Measurements from ENCODE around the gene NOTCH4.

Gene NOTCH4

DNA sequence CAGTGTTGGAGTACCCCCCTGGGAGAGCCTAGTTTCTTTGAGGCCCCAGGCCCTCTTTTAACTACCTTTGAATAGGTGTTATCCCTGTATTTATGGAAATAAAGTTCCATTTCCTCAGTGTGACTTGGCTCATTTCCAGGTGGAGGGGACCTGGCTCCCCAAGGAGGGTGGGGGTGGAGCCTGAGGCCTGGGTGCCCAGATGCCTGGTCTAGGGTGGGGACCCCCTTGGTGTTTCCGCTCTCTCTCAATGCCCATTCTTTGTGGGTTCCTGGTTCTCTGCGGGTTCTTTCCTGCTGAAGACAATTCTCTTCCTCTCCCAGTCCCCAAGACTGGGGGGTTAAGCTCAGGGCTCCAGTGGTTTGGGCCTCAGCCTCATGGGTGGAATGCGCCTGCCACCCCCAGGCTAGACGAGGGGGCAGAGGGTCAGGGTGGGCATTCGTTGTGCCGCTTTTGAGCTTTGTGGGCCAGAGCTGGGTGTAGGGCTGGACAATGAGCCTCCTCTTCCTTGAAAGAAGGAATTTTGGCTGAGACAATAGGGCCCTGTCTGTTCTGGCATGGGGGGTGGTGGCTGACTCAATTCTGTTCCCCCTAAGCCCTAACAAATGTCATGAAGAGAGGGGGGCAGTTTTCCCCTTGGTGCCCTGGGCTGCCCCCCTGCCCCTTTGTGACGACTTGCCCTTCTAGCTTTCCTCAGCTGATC, 60.2 kb downstream of the NOTCH4 start:
- no peak for DNase-seq

DNA sequence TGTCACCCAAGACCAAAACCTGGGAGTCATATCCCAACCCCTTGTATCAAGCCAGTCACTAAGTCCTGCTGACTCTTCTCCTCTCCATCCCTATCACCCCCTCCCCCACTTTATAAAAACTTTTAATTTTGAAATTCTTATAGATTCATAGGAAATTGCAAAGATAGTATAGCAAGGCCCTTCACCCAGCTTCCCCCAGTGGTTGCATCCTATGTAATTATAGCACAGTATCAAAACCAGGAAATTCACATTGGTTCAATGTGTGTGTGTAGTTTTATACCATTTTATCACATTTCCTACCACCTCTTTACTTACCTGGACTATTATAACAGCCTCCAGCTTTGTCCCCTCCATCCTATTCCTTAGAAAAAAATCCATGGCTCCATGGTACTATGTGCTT, 65.8 kb downstream of the NOTCH4 start:
- DNase-seq: no peak

DNA sequence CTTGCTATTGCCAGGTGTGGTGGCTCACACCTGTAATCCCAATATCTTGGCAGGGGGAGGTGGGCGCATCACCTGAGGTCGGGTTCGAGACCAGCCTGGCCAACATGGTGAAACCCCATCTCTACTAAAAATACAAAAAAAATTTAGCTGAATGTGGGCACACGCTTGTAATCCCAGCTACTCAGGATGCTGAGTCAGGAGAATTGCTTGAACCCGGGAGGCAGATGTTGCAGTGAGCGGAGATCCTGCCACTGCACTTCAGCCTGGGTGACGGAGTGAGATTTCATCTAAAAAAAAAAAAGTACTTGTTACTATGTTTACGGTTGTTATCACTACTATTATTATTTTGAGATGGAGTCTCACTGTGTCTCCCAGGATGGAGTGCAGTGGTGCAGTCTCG, 67.0 kb downstream of the NOTCH4 start:
- no peak for DNase-seq

DNA sequence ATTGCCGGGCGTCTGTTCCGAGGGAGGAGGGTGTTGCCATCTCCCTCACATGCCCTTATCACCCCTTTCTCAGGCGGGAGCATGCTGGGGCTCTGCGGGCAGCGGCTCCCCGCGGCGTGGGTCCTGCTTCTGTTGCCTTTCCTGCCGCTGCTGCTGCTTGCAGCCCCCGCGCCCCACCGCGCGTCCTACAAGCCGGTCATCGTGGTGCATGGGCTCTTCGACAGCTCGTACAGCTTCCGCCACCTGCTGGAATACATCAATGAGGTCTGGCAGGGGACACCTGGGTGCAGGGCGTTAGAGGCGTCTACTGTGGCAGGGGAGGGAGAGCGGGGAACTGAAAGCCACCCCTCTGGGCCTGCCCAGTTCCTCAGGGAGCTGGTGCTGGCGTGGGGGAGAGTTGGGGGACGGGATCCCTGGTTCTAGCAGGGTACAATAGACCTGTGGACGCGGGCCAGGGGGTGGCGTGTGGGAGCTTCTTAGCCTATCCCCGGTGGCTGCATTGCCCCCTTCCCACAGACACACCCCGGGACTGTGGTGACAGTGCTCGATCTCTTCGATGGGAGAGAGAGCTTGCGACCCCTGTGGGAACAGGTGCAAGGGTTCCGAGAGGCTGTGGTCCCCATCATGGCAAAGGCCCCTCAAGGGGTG, 69.2 kb downstream of the NOTCH4 start:
- DNase-seq: peak; percentile 88

DNA sequence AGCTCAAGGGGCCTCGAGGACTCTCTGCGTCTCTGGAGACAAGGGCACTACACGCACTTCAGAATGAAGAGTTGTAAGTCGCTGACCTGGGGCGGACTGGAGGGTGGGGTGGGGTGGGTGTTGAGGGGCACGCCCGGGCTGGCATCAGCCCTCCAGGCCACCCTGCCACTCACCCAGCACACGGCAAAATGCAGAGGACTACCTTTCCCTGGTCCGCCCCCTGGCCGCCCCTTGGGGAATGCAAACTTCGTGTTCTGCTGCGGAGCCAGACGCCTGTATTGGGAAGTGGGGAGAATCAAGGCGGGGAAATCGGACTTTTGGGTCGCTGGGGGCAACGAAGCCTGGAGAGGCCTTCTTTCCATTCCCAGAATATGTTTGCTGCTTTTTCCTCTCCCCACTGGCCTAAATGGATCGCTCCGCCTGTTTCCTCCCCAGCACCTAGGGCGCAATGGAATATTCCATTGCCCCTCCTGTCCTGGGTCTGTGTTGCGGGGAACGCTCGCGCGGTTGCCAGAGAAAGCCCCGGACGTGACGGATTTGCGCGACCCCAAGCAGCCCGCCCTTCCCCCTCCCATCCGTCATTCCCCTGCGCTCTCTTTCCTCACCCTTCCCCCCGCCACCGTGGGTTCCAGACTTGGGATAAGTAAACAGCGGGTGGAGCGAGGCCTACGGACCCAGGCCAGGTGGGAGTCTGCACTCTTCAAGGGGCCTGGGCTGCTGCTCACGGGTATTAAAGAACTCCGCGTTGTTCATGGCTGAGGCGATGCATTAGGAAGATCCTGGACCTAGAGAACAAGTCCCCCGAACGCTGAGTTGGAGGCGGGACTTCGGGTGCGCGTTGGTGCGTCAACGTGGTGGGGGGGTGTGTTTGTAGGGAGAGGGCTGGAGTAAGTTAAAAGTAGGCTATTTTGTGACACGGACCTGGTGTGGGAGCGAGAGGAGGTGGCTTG, 70.0 kb downstream of the NOTCH4 start, which contains the start of gene PPT2:
Gene PPT2 (plus strand): TSS at position 578 of the 950 bp plus-strand sequence. CDS start 454 bp downstream, outside the sequence.
- DNase-seq: peak; percentile 89

DNA sequence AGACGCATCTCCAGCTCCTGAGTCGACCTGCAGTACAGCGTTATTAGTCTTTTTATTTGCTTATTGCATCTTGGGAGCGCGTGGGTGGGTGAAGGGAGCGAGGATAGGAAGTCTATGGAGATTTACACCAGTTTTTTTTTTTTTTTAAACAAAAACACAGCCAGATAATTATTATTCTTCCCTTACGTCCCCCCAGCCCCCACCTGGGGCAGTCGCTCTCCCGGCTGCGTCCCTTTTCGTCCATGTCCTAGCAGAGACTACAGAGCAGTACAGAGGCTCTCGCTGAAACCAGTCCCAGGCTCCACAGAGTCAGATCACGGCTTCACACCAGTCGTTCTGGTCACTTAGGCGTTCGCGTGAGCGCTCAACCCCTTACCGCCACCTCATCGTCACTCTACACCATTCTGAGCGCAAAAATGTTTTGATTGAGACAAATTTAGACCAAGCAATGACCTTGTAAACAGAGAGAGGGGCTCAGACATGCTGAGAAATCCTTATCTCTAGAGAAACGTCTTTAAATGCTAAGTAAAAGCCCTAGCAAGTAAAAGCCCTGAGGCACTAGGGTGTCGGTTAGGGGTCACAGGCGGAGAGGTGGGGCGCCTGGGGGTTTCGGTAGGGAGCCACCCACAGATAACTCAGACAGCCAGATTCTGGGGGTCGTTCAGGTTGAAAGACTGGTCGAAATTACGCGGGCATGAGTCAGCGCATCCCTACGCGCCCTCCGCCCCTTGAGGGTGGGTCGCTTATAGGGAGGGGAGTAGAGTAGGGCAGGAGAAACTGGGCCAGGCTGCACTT, 70.9 kb downstream of the NOTCH4 start:
- peak; percentile 67 for DNase-seq

DNA sequence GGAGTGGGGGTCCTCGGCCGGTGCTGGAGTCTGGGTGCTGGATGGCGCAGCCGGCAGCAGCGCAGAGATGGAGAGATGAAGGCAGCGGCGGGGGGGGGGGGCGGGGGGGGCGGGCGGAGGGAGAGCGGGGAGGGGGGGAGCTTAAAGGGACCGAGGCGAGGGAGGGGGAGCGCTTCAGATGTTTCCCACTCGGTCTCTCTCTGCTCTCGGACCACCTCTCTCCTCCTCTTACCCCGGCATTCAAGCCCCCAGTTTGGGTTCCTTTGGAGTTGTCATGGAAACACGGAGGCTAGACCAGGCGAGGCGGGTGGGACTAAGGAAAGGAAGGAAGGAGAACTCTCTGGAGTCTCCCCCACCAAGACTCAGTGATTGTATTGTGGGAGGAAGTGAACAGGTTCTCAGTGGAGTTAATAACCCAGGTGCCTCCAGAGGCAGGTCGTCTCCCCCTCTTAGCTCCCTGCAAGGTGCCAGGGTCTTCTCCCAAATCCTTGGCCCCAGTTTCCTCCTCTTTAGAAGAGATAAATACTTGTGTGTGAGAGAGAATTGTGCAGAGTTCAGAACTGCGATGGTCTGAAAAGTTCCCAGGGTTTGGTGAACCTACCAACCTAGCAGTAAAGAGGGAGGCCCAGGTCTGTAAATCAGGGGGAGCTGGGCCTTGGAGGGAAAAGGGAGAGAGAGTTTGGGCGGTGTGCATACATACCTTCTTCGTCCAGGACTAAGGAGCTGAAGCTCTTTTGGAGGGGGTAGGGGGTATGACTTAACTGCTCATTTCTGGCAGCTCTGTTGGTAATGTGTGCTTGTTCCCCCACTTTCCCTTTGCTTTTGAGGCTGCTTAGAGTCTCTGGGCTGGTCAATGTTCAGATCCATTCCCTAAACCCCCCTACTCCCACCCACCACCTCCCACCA, 71.8 kb downstream of the NOTCH4 start, which contains the start of gene PRRT1:
Gene PRRT1 (minus strand): TSS at position 77 of the 906 bp plus-strand sequence. CDS start 112 bp downstream, outside the sequence.
- DNase-seq: peak; percentile 44

DNA sequence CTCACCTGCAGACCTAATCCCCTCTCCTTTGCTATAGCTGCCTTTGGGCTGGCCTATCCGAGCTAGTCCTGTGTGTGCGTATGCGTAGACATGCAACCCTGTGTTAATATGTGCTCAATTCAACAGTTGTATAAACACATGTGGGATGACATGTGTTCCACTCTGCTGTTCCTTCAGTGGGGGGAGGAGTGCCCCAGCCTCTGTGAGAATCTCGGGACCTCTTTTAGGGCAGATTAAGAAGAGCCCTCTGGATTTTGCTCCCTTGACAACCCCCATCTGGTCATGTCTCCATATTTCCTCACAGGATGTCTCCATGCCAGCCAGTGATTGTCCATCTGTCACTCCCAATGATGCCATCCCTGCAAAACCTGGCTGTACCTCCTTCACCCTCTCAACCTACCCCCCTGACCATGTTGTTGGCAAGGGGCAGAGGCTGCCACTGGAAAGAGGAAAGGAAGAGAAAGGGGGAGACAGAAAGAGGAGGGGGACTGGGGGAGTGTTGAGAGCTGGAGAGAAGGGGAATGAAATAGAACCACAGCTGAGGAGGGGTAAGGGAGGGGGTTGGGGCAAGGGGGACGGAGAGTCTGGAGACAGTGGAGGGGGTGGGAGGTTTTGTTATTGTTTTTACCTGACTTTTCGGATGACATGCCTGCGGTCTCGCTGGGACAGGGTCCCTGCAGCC, 72.5 kb downstream of the NOTCH4 start:
- DNase-seq: peak; percentile 36

DNA sequence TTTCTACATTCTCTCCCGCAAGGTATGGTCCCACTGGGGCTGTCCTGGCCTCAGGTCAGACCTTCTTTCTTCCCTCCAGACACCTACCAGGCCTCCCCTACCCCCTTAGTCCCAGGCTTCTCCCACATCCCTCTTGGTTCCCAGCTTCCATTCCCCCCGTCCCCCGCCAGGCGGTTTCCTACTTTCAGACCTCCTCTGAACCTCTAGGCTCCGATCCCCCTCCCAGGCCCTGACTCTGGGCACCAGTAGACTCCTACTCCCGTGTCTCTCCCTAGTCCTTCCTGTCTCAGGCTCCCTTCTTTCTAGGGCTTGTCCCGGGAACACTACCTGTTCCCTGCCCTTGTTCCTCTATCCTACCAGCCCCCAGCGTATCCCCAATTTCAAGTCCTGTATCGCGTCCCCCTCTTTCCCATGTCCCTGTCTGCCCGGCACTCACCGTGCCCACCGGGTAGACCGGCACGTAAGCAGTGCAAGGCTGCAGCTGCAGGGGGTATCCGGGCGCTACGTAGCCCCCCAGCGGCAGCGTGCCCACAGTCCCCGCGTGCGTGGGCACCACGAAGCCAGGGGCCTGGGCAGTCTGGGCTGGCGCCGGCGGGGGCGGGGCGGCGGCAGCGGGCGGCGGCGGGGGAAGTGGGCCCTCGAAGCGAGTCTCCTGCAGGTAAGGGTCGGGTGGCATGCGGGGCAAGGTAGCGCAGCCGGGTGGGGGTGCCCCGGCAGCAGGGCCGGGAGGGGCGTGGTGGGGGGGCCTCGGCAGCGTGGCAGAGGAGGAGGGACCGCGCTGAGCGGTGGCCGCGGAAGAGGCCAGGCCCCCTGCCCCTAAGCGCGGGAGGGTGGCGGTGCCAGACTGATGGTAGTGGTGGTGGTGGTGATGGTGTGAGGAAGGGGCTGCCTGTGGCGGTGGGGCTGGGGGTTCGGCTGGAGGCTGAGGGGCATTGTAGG, 73.7 kb downstream of the NOTCH4 start:
- peak; percentile 57 for DNase-seq

DNA sequence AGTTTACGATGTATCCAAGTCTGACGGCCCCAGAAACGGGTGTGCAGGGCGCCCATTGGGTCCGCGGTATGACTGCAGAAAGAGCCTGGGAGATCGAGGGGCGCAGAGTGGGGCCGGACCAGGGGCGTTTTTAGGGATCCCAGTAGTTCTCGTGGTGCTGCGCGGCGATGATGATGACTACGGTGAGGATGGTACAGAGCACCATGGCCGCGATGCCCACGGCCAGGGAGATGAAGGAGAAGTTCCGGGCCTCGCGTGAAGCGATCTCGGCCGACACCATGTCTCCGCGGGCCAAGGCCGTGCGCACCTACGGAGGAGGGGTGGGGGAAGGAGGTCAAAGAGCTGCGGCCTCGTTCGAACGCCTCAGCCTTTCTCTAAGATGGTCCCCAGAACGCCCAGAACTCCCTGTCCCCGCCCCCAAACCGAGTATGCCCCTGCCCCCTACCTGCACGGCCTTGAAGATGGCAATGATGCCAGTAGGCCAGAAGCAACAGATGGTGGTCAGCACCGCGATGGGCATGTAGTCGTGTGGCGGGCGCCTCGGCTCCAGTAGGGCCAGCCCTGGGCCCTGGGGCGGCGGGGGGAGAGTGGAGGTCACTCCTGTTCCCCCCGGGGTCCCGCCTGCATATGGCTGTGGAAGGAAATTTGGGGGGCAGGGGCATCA, 74.6 kb downstream of the NOTCH4 start:
- no peak for DNase-seq

DNA sequence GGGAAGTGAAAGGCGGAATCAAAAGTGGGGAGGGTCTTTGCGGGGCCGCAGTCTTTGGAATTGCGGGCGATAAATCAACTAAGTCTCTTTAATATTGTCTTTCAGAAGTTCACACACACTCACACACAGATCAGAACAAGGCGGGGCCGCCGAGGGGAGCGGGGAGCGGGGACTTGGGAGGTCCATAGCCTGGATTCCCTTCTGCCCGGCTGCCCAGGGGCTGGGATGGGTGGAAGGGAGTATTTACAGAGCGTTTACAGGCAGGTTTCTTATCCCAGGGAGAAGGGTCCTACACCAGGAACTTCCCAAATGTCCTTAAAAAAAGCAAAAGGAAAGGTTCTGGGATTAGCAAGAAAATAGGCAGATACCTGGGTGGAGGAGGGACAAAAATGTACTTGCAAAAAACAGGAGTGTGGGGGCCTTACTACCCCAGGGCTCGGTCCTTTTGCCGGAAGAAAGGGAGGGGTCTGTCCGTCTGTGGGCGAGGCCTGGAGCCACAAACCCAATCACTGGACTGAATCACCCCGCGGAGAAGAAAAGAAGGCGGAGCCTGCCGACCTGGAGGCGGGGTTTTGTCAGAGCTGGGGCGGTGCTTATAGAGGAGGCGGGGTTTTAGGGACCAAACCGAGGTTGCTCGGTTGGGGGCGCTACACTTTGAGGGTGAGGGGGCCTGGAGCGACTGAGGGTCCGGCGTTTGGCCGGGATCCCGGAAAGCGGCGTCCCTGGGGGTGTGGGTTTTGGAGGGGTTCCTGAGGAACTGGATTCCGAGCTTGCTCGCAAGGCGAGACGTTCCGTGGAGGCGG, 75.4 kb downstream of the NOTCH4 start:
- DNase-seq: peak; percentile 79

DNA sequence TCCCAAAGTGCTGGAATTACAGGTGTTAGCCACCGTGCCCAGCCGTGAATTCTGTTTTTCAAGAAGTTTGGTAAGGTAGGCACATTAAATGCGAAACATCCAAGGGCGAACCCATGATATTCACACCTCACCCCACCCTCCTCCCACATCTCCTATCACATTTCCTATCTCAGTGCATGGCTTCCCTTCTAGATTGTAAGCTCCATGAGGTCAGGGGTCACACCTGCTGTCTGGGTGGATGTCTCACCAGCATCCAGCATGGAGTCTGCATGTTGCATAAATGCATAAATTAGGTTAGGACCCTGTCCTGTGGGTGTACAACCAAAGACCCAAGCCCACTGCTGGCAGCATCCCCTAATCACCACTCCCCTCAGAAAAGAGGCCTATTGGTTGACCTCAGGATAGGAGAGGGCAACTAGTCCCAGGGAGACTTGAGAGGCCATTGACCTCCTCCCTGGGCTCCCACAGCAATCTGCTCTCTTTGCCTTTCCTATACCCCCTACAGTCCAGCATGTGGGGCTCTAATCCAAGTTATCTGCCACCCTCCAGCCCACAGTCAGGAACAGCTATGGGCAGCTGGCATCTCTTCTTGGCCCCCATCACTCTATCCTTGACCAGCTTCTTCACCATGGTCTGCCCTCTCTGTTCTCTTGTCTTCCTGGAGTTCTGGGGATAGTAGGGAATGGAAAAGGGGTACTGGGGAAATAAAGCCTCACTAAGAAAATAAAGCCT, 76.3 kb downstream of the NOTCH4 start:
- DNase-seq: no peak

DNA sequence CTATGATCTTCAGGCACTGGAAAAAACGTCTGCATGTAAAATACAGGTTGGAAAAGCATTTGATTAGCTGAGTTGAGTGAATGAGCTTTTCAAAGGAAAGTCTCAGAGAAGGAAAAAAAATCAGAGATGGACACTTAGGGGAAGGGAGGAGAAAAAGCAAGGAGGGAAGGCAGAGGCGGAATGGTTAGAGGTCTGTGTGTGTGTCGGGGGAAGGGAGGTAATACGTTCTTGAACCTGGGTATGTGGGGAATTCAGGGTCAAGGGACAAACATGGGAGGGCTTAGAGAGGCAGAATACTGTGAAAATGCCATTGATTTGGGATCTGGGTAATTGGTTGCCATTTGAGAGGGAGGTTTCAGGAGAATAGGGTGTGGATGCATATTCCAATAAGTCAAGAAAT, 77.2 kb downstream of the NOTCH4 start:
- DNase-seq: no peak

DNA sequence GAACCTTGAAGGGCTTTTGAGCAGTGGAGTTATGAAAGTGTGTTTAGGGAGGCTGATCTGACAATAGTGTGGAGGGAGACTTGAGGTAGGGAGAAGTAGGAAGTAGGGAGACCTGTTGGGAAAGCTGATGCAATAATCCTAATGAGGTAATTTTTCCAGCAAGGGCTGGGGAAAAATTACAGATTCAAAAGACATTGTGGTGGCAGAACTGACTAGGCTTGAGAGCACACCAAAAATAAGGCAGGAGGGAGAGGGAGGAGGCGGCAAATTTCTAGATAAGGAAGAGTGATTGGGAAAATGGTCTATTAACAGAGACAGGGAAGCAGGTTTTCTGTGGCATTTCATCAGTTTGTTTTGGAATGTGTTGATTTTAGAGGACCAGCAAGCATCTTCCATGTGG, 77.6 kb downstream of the NOTCH4 start:
- DNase-seq: no peak

All from right kidney (tissue), 1 donor.